Measurements from ENCODE around the gene BMPR1A.

The BMPR1A gene

DNA sequence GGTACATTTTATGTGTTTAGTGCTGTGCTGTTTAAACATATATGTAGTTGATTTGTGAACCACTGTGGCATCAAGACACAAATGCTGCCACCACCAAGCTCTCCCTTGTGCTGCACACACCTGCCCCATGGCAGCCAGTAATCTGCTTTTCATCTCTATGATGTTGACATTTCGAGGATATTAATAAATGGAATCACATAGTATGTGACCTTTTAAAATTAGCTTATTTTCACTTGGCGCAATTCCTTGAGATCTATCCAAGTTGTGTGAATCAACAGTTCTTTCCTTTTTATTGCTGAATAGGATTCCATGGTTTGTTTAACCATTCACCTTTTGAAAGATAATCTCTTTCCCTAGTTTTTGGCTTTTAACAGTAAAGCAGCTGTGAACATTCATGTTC lies 73.1 kb downstream of the BMPR1A start:
- TF ChIP-seq SNAI2 (CRISPR knock-in tag; IDR thresholded peaks at IDR 0.05) (no peak), PPARA (CRISPR knock-in tag; IDR thresholded peaks at IDR 0.05; ENCODE audit: borderline replicate concordance) (no peak), ZNF8 (CRISPR knock-in tag; IDR thresholded peaks at IDR 0.05) (no peak), ISL1 (CRISPR knock-in tag; IDR thresholded peaks at IDR 0.05) (no peak), ZFP30 (CRISPR knock-in tag; IDR thresholded peaks at IDR 0.05) (no peak), TOX (CRISPR knock-in tag; IDR thresholded peaks at IDR 0.05; ENCODE audit: borderline replicate concordance) (no peak), ZNF70 (CRISPR knock-in tag; IDR thresholded peaks at IDR 0.05) (no peak)
- no peak for ATAC-seq

- ATAC-seq = no peak
- TF ChIP-seq SNAI2 (CRISPR knock-in tag; IDR thresholded peaks at IDR 0.05) = no peak
- no peak for TF ChIP-seq ZC3H10 (CRISPR knock-in tag; IDR thresholded peaks at IDR 0.05)
- no peak for TF ChIP-seq ZNF70 (CRISPR knock-in tag; IDR thresholded peaks at IDR 0.05)
- TF ChIP-seq CSDC2 (CRISPR knock-in tag; IDR thresholded peaks at IDR 0.05) = no peak
- no peak for TF ChIP-seq CSRNP3 (CRISPR knock-in tag; IDR thresholded peaks at IDR 0.05)
- TF ChIP-seq GLIS3 (CRISPR knock-in tag; IDR thresholded peaks at IDR 0.05) = no peak
- TF ChIP-seq OSR1 (CRISPR knock-in tag; IDR thresholded peaks at IDR 0.05) = no peak
- TF ChIP-seq RARB (CRISPR knock-in tag; IDR thresholded peaks at IDR 0.05) = no peak
- no peak for TF ChIP-seq CREB5 (CRISPR knock-in tag; IDR thresholded peaks at IDR 0.05; ENCODE audit: low read depth)
- no peak for TF ChIP-seq ZNF8 (CRISPR knock-in tag; IDR thresholded peaks at IDR 0.05)
- TF ChIP-seq POU6F1 (CRISPR knock-in tag; IDR thresholded peaks at IDR 0.05; ENCODE audit: borderline replicate concordance, low read depth) = no peak
- TF ChIP-seq PPARA (CRISPR knock-in tag; IDR thresholded peaks at IDR 0.05; ENCODE audit: borderline replicate concordance) = no peak
- TF ChIP-seq ISL1 (CRISPR knock-in tag; IDR thresholded peaks at IDR 0.05) = no peak
- no peak for TF ChIP-seq ARNTL (CRISPR knock-in tag; IDR thresholded peaks at IDR 0.05; ENCODE audit: borderline replicate concordance, low read depth)
- TF ChIP-seq ZNF565 (CRISPR knock-in tag; conservative IDR thresholded peaks at IDR 0.05; ENCODE audit: low read depth) = no peak
- TF ChIP-seq TCF4 (CRISPR knock-in tag; IDR thresholded peaks at IDR 0.05; ENCODE audit: borderline replicate concordance) = no peak
- TF ChIP-seq ZFP3 (CRISPR knock-in tag; IDR thresholded peaks at IDR 0.05) = no peak
Observed at GRCh38 chr10:86830043-86830591, 73.7 kb downstream of the BMPR1A start.

DNA sequence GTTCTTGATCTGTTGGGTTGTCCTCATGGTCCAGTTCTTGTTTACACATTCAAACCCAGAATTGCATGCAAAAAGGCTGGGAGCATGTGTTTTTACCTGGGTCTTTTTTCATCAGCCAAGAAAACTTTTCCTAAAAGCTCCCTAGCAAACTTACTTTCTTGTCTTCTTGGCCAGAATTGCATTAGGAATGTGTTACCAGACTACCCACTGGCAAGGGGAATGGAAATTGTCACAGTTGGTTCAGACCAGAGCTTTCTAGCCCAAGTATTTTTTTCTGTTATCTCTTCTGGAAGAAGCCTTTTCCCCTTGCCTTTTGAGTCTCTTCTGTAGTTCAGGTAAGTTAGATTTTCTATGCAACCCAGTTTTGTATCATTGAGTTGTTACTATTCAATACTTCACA lies 77.5 kb downstream of the BMPR1A start:
- TF ChIP-seq ZC3H10 (CRISPR knock-in tag; IDR thresholded peaks at IDR 0.05) (no peak), TOX (CRISPR knock-in tag; IDR thresholded peaks at IDR 0.05; ENCODE audit: borderline replicate concordance) (no peak), ARNTL (CRISPR knock-in tag; IDR thresholded peaks at IDR 0.05; ENCODE audit: borderline replicate concordance, low read depth) (no peak), ISL1 (CRISPR knock-in tag; IDR thresholded peaks at IDR 0.05) (no peak), ZFP3 (CRISPR knock-in tag; IDR thresholded peaks at IDR 0.05) (no peak), CSDC2 (CRISPR knock-in tag; IDR thresholded peaks at IDR 0.05) (no peak), TCF4 (CRISPR knock-in tag; IDR thresholded peaks at IDR 0.05; ENCODE audit: borderline replicate concordance) (no peak), ZNF565 (CRISPR knock-in tag; conservative IDR thresholded peaks at IDR 0.05; ENCODE audit: low read depth) (no peak)
- no peak for ATAC-seq

- no peak for ATAC-seq
- TF ChIP-seq CREB5 (CRISPR knock-in tag; IDR thresholded peaks at IDR 0.05; ENCODE audit: low read depth) (no peak), ZNF8 (CRISPR knock-in tag; IDR thresholded peaks at IDR 0.05) (no peak), RARB (CRISPR knock-in tag; IDR thresholded peaks at IDR 0.05) (no peak), ZFP3 (CRISPR knock-in tag; IDR thresholded peaks at IDR 0.05) (no peak), SNAI2 (CRISPR knock-in tag; IDR thresholded peaks at IDR 0.05) (no peak), PPARA (CRISPR knock-in tag; IDR thresholded peaks at IDR 0.05; ENCODE audit: borderline replicate concordance) (no peak), ZNF70 (CRISPR knock-in tag; IDR thresholded peaks at IDR 0.05) (no peak), GLIS3 (CRISPR knock-in tag; IDR thresholded peaks at IDR 0.05) (no peak), POU6F1 (CRISPR knock-in tag; IDR thresholded peaks at IDR 0.05; ENCODE audit: borderline replicate concordance, low read depth) (no peak), BACH2 (CRISPR knock-in tag; IDR thresholded peaks at IDR 0.05; ENCODE audit: borderline replicate concordance) (no peak), CSDC2 (CRISPR knock-in tag; IDR thresholded peaks at IDR 0.05) (no peak), ISL1 (CRISPR knock-in tag; IDR thresholded peaks at IDR 0.05) (no peak), ZFP30 (CRISPR knock-in tag; IDR thresholded peaks at IDR 0.05) (no peak), CSRNP3 (CRISPR knock-in tag; IDR thresholded peaks at IDR 0.05) (no peak), ZC3H10 (CRISPR knock-in tag; IDR thresholded peaks at IDR 0.05) (no peak), ZNF565 (CRISPR knock-in tag; conservative IDR thresholded peaks at IDR 0.05; ENCODE audit: low read depth) (no peak), OSR1 (CRISPR knock-in tag; IDR thresholded peaks at IDR 0.05) (no peak)
- TF ChIP-seq, protein P1, sequence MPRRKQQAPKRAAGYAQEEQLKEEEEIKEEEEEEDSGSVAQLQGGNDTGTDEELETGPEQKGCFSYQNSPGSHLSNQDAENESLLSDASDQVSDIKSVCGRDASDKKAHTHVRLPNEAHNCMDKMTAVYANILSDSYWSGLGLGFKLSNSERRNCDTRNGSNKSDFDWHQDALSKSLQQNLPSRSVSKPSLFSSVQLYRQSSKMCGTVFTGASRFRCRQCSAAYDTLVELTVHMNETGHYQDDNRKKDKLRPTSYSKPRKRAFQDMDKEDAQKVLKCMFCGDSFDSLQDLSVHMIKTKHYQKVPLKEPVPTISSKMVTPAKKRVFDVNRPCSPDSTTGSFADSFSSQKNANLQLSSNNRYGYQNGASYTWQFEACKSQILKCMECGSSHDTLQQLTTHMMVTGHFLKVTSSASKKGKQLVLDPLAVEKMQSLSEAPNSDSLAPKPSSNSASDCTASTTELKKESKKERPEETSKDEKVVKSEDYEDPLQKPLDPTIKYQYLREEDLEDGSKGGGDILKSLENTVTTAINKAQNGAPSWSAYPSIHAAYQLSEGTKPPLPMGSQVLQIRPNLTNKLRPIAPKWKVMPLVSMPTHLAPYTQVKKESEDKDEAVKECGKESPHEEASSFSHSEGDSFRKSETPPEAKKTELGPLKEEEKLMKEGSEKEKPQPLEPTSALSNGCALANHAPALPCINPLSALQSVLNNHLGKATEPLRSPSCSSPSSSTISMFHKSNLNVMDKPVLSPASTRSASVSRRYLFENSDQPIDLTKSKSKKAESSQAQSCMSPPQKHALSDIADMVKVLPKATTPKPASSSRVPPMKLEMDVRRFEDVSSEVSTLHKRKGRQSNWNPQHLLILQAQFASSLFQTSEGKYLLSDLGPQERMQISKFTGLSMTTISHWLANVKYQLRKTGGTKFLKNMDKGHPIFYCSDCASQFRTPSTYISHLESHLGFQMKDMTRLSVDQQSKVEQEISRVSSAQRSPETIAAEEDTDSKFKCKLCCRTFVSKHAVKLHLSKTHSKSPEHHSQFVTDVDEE (CRISPR knock-in tag; IDR thresholded peaks at IDR 0.05) = no peak
Observed at GRCh38 chr10:86836044-86836443, 79.6 kb downstream of the BMPR1A start.

Measured in SK-N-SH treated with all-trans-retinoic acid at 6 μM for 48 hours (cell line).